GM21576 (cell line): ENCODE results near the gene ANKZF1.
A peak's percentile ranks its signal among the peaks of the same experiment; 100 is the strongest.
"Not testable (repeated sequence)": the region's sequence is repeated elsewhere in the genome, so short reads cannot be mapped to it uniquely, and the experiment has no call there.

Experiments used
- ATAC-seq: cut with Tn5 transposase; IDR thresholded peaks from one replicate; pipeline ENCODE4 v1.9.1; 2021; ENCODE audit warnings: mild to moderate bottlenecking, moderate library complexity; ENCODE audit not compliant: unreplicated experiment

The ANKZF1 gene

DNA sequence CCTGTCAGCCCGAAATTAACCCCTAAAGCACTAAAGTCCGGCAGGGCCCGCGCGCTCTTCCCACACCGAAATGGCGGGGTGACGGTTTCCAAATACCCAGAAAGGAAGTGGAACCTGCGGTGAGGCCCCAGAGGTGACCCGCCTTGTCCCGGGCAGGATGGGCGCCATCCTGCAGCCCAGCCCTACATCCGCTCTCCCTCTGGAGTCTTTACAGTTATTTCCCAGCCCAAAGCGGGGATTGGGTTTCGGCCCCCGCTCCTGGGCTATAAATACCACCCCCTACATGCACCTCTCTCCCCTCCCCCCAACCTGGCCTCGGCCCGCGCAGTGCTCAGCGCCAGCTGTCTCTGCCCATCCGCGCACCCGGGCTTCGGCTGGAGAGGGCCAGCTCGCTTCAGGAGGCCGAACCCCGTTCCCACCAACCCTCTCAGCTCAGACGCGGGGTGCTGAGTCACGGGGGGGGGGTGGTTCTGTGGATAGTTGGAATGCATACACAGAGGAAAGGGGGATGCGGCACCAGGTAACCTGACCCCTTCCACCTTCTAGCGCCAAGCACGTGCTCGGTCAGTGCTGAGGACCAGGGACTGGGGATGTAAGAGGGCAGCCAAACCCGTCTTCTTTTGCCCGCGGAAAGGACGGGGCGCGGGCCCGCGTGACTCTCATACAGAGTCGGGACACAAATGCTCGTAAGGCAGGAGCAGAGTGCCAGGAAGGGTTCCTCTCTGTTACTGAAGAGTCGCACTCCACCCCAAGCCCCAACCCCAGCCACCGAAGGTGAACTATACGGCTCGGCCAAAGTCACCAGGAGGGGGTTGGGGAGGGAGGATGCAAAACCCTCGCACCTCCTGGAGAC lies 23.5 kb downstream of the ANKZF1 start, which contains the start of gene TUBA4B:
Gene TUBA4B, plus strand, starts transcription at position 344 of the 853 bp plus-strand sequence. Its CDS starts 165 bp downstream, at position 509.
- peak; percentile 2 for ATAC-seq

DNA sequence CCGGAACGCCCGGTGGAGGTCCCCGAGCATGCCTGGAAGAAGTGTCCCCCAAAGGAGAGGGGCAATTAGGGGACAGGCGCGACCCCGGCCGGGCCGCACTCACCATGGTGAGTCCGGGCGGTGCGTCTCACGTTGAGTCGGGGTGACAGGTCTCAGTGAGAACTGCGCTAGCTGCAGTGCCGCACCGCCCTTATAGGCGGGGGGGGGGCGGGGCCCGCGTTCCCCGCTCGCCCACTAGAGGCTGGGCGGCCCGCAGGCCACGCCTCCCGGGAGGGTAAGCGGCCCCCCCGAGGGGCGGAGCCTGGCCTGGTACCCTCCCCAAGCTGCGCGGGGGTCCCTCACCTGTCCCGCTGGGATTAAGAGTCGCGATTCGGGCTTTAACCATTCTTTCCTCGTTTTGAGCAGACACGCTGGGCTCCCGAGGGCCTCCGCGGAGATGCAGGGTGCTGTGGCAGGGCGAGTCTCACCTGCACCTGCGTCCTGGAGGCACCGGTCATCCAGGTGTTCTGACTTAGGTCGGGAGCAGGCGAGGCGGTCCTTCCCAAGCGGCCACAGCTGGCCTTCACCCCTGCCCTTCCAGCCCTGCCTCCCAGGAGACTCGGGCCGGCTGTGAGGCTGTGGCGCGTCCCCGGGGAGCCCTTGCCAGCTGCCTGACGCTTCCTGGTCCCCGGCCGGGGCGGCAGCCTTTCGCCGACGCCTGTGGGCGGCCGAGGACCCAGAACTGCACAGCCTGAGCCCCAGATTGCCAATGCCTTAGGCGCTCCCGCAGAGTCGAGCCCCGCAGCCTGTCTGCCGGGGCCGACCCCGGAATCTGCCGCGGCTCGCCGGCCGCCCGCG lies 24.4 kb downstream of the ANKZF1 start, which contains the start of gene TUBA4A:
Gene TUBA4A, minus strand, starts transcription at position 166 of the 837 bp plus-strand sequence. Its CDS starts 60 bp downstream, at position 106.
- peak; percentile 47 for ATAC-seq

DNA sequence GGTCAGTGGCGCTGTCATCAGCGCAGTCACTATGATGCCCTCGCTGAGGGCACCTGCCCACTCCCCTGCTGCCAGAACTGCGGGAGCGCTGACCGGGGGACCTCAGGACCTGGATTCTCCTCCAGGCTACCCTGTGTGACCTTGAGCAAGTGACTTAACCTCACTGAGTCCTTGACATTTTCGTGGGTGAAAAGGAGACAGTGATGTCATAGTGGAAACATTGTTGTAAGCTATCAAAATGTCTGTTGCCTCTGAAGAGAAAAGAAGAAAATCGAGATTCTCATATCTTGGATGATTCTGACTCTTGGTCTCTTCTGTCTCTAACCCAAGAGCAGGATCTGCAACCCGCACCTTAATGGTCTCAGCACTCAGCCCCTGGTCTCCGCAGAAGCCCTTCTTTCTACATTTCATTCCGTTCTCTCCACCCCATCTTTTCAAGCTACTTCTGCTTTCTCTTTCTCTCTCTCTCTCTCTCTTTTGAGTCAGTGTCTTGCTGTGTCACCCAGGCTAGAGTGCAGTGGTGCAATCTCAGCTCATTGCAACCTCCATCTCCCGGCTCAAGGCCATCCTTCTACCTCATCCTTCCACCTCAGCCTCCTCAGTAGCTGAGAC lies 25.1 kb downstream of the ANKZF1 start:
- ATAC-seq: no peak

DNA sequence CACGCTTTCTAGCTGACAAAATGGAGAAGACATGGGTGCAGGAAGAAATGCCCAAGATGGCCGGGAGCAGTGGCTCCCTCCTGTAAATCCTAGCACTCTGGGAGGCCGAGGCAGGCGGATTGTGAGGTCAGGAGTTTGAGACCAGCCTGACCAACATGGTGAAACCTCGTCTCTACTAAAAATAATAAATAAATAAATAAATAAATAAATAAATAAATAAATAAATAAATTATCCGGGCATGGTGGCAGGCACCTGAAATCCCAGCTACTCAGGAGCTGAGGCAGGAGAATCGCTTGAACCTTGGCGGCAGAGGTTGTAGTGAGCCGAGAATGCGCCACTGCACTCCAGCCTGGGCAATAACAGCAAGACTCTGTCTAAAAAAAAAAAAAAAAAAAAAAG lies 29.3 kb downstream of the ANKZF1 start:
- not testable (repeated sequence) for ATAC-seq

DNA sequence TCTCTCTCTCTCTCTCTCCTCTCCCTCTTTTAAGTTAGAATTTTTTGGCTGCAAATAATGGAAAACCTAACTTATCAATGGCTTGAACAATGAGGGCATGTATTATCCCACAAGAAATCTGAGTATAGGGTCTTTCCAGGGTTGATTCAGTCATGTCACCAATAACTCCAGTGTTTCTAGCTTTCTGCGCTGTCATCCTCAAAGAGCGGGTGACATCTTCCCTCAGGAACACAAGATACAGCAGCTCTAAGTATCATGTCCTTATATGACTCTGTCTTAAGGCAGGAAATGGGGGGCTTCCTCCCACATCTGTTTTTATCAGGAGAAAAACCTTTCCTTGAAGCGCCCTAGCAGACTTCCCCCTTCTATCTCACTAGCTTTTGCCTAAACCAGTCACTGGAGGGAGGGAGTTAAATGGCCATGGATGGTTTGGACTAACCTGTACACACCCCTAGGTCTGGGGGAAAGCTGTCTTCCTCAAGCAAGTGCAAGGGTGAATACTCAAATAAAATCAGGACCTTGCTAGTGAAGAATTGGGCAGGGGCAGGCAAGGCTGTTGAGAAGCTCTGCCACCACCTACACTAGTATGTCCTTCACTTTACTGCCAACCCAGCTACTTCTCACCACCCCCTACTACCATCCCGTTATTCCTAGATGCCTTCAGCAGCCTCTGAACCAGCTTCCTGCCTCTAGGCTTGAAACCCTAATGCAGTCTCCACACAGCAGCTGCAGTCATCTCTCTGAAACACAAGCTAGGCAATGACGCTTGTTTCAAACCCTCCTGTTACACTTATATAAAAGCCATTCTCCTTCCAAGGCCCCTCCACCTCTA lies 31.6 kb downstream of the ANKZF1 start:
- ATAC-seq: no peak

DNA sequence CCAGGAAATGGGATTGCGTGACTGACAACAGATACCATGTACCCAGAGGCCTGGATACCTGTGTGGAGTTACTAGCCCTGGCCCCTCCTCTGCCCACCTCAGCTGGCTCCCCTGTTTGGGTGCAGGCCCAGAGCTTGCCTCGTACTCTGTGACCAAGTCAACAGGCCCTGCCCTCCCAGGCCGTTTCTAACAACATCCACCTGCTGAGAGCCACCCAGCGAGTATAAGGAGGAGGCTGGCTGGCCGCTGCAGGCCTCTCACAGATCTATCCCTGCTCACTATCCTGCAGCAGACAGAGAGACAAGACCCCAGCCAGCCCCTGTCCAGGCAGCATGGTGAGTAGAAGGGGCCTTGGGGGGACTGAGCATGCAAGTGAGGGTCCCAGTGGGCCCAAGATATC lies 36.6 kb downstream of the ANKZF1 start:
- no peak for ATAC-seq

DNA sequence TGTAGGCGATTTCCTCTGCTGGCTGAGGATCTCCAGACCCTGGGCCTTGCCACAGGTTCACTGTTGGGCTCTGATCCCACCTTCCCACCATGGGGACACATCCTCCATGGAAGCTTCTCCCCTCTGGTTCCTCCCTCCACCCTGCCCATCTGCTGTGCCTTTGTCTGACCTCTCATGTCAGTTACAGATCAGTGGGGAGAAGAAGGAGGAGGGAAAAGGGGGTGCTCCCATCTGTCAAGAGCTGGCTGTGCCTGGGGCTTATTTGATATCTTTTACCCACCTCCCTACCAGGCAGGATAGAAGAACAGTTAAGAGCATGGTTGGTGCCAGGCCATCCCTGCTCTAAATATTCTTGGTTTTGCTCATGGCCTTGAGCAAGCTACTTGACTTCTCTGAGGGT lies 37.3 kb downstream of the ANKZF1 start:
- no peak for ATAC-seq

DNA sequence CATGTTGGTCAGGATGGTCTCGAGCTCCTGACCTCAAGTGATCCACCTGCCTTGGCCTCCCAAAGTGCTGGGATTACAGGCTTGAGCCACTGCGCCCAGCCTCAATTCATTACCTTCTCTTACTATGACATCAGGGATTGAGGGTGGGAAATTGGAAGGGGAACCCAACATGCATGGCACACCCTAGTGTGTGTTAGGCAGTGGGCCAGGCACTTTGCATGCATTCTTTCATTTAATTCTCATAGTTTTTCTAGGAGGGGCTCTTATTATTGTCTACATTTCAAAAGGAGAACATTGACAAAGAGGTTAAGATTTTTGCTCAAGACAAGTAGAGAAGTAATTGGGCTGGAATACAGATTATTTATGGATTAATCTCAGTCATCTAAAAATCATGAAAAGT lies 38.7 kb downstream of the ANKZF1 start:
- no peak for ATAC-seq

DNA sequence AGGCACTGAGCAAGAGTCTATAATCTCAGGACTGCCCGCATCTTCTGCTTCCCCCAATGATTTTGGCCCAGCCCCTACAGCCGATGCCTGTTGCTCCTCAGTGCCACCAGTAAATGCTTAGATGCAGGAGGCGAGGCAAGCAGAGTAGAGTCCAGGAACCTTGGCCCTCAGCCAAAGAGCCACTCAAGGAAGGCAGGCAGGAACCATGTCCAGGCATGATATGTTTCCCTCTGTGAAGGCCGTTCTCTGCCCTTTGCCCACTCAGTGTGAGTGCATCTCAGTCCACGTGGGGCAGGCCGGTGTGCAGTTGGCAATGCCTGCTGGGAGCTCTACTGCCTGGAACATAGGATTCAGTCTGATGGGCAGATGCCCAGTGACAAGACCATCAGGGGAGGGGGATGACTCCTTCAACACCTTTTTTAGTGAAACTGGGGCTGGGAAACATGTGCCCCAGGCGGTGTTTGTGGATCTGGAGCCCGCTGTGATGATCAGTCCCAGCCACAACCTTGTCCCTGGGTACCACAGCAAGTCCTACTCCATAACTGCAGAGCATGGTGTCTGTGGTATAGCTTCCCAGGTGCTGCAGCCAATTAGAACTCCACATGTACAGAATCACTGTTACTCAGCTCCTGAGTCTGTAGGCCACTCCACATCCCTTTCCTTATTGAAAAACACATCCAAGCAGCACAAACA lies 39.9 kb downstream of the ANKZF1 start:
- ATAC-seq: no peak

DNA sequence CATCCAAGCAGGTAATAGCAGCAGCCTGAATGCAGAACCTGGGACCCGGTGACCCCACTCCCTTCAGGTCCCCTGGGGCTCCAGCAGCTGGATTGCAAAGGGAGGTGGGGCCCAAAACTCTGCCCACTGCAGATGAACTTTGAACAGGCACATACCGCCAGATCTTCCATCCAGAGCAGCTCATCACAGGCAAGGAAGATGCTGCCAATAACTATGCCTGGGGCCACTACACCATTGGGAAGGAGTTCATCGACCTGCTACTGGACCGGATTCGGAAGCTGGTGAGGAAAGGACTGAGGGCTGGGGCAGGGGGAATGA lies 40.4 kb downstream of the ANKZF1 start:
- ATAC-seq: no peak

DNA sequence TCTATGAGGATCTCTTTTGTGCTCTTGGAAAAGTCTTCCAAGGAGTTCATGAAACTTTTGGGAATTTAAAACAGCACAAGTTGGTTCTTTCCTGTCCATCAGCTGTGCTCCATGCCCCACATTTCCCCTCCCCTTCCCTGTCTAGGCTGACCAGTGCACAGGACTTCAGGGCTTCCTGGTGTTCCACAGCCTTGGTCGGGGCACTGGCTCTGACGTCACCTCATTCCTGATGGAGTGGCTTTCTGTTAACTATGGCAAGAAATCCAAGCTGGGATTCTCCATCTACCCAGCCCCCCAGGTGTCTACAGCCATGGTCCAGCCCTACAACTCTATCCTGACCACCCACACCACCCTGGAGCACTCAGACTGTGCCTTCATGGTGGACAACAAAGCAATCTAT lies 41.4 kb downstream of the ANKZF1 start:
- no peak for ATAC-seq

DNA sequence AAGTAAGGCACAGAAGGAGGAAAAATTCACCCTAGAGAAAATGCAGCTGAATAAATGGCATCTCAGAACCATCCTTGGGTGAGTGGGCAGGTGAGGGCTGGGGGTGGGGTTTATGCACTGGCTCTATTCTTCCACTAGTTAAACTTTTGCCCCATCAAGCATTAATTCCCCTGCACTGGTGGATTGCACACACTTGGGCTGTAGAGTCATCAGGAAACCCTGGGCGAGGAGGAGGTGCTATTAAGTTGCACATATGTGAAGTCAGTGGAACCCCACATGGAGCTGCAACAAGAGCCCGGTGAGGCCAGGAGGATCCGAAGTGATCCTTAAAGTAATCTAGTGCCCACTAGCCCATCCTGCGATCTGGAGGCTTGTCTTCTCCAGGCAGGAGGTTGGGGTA lies 42.8 kb downstream of the ANKZF1 start:
- ATAC-seq: no peak

DNA sequence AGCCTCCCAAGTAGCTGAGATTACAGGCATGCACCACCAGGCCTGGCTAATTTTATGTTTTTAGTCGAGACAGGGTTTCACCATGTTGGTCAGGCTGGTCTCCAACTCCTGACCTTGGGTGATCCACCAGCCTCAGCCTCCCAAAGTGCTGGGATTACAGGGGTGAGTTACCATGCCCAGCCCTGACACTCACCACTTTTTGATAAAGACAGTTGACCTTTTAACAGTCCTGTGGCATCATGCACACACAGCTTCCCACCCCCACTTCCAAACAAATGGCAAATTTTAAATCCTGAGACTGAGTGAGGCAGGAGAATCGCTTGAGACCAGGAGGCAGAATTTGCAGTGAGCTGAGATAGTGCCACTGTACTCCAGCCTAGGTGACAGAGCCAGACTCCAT lies 43.4 kb downstream of the ANKZF1 start:
- ATAC-seq: no peak

DNA sequence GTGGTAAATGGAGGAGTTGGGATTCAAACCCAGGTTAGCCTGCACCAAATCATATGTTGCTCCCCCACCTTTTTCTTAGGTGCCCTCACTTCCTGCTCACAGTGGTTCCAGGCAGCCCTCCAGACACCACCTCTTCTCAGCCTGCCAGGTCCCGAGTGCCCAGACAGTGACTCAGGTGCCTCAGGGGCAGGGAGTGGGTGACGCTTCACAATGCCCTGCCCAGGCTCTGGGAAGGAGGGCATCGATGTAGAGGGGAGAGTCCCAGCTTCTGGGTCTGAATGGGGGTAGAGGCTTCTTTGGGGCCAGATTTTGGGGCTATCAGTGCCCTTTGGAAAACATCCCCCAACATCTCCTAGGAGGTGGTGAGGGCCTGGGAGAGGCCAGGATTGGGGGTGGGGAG lies 44.3 kb downstream of the ANKZF1 start:
- ATAC-seq: no peak

DNA sequence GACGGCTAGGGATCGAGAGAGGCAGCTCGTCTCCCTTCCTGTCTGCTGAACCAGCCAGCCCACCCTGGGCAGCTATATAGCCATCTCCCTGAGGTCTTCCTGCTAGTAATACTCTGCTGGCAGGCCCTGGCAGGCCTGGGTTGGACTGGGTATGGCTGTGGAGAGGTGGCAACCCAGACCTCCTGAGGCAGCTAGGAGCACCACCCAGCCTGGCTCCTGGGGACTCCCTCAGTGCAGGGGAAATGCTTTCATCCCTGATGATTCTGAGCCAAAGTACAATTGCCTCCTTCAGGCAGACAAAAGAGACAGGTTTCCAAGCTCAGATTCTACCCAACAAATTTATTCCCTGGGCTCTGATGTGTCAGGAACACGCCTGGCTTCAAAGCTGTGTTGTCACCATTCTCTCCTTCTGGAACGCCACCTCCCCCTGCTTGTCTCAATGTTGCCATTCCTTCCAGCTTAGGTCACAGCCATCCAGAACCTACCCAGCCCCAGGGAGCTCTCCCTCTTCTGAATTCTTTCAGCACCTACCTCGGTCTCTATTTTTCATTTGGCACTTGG lies 44.8 kb downstream of the ANKZF1 start:
- ATAC-seq: no peak

DNA sequence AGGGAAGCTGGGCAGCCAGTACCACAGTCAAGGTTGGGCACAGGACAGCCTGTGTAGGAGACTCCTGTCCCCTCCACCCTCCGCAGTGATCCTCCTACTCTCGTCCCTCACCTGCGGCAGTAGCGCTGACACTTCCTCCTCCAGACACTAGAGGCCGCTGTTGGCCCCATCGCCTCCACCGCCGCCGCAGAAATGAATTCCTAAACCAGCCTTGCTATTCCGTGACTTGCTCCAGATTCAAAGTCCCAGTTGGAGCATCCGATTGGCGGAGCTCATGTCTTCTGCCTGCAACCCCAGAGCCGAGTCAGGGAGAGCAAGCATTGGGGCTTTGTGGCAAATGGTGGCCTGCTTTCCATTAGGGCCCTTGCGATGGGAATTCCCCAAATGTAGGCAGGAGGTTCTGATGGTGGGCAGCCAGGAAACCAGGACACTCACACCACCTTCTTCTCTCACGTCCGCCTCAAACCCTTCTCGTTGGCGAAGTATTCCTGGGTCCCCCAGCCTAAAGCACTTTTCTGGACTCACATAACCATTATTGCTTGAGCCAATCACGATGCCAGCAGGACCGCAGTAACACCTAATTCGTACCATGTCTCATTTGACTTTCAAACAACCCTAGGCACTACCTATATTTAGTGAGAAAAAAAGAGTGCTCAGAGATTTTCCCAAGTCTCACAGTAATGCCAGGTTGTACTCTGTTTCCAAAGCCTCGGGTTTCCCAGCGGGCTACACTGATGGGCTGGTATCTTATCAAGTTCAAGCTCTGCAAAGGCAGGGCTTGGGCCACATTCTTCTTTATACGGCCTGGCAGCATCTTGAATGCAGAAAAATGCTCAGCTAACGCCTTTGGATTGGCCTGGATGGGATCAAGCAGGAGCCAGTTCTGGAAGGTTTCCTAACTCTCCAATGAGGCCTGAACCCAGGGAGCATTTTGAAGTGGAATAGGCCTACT lies 48.4 kb downstream of the ANKZF1 start:
- peak; percentile 27 for ATAC-seq

DNA sequence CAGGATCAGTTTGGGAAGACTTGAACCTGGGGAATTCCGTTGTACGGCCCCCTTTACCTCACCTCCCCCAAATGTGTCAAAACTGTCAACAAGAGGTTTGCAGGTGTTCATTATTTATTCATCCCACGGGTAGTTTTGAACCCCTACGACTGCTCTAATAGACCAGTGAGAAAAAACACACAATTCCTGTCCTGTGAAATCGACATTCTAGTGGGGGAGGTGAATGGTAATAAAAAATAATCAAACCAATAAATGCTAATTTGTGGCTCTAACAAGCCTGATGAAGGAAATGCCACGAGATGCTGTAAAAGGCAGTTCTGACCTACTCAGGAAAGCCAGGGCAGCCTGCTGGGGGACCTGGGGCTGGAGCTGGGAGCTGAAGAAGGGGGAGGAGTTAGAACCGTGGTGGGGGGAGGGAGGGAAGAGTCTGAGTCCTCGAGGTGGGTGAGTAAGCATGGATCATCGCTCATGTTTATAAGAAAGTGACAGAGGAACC lies 49.1 kb downstream of the ANKZF1 start:
- ATAC-seq: no peak

DNA sequence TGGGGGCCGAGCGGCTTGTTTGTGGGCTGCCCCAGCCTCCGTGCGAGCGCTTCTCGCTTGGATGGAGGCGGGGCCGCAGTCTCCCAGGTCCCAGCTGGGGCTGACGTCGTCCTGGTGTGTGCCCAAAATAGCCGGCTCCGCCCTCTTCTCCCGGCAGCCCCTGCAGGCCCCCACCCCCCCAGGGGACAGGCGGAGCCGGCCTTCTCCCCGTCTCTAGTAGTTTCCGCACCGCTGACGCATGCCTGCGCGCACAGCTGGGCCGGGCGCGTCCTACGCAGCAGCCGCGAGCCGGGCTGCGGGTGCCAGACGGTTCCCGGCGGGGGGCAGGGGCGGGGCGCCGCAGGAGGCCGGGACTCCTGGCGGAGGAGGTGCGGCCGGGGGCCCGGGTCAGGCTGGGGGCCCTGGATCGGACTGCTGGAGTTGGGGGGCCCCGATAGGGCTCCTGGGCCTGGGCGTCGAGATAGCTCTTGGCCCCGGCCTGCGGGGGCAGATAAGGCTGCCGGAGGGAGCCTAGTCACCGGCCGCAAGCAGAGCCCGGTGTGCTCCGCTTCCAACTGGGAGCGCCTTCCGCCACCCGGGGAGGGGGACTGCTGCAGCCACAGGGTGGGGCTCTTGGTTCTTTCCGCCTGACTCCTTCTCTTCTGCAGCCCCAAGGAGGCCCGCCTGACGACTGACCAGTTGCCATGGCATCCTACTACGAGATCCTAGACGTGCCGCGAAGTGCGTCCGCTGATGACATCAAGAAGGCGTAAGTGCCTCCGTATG lies 49.7 kb downstream of the ANKZF1 start, which contains the start of gene DNAJB2:
Gene DNAJB2, plus strand, starts transcription at position 216 of the 765 bp plus-strand sequence. Its CDS starts 468 bp downstream, at position 684.
- ATAC-seq: peak; percentile 79
